Left kidney (tissue), 8 donors: ENCODE data around the gene KRT1. TPM values are rescaled to one million over a fixed set of nuclear protein-coding genes. Genes with fewer than 3 reads are reported as not detected.
"Not testable (repeated sequence)": the region's sequence is repeated elsewhere in the genome, so short reads cannot be mapped to it uniquely, and the experiment has no call there.

Source experiments
- DNase-seq: peaks from one replicate; pipeline ENCODE4 v3.0.0-alpha.2; 2013
- long read RNA-seq, 8 donors: transcript quantifications; one replicate each; lab custom pipeline, GENCODE V29; 2026
- polyA plus RNA-seq: library from polyadenylated mRNA; unstranded; fragments of 120-200 nt; gene quantifications from one replicate; pipeline ENCODE4 v1.2.1, GENCODE V29; 2013; ENCODE audit not compliant: insufficient read length

The KRT1 gene
- 0.17 TPM for polyA plus RNA-seq
- long read RNA-seq, donor 1: 0 reads
- long read RNA-seq, donor 2: 0 reads
- long read RNA-seq, donor 3: 0 reads
- long read RNA-seq, donor 4: 0 reads
- long read RNA-seq, donor 5: 0 reads
- long read RNA-seq, donor 6: 0 reads
- long read RNA-seq, donor 7: 0 reads
- long read RNA-seq, donor 8: 0 reads

DNA sequence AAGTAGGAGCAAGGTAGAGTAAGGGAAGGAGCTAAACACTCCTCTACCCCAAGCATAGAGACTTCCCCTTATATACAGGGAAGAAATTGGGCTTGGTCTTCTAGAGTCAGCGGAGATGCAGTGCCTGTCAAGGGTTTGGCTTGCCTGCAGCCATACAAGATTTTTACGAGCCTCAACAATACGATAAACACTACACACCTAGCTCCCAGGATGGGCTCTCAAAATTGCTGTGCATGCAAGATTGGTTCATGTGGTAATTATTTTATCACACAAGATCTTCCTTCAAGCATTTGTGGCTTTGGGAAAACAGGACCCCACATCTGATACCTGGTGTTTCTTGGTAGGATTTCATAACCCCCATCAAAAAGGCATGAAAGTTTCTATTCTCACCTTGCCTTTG lies at the start of gene KRT1:
KRT1 (minus strand) TSS at position 45 of the 400 bp plus-strand sequence. CDS start 59 bp downstream, outside the sequence.
- no peak for DNase-seq

DNA sequence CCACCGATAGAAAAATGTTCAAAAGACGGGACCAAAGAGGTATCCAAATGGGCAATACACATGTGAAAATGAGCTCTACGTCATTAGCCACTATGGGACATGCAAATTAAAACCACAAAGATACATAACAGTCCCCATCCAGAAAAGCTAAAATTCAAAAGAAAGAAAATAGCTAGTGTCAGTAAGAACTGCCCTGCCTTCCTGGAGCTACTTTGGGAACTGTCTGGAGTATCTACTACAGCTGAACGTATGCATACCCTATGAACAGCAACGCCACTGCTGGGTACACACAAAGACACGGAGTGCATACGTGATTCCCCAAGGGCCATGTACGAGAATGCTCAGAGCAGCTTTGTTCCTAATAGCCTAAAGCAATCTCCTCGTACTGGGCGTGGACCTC lies 48.9 kb upstream of the KRT1 start:
- no peak for DNase-seq

DNA sequence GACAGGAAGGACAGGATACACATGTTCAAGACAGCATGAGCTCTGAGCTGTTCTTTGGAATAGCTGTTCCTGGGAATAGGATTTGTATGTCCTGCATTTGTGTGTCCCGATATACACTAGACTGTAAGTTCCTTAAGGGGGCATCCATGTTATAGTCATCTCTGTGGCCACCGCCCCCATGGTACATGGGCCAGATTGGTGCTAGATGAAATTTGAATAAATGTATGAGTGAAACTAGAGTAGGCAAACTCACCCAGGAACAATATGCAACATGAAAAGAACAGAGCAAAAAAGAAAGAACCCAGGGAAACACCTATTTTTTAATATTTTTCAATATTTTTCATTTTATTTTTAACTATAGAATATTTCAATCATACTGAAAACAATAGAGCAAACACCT lies 48.2 kb upstream of the KRT1 start:
- DNase-seq: no peak

DNA sequence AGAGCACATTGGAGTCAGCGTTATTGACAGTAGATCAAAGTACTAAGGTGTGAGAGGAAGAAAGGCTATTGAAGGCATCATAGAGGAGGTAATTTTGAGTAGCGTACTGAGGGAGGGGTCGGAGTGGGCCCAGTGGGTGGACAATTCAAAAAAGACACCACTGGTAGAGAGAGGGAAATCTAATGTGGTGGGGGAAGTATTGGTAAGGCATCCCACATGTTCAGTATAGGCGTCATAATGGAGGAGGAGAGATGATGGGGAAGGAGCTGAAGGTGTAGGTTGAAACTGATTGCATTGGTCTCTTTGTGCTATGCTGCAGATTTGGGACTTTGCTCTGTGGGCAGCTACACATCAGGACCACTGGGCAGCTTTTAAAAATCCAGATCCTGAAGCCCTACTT lies 46.8 kb upstream of the KRT1 start:
- DNase-seq: no peak

DNA sequence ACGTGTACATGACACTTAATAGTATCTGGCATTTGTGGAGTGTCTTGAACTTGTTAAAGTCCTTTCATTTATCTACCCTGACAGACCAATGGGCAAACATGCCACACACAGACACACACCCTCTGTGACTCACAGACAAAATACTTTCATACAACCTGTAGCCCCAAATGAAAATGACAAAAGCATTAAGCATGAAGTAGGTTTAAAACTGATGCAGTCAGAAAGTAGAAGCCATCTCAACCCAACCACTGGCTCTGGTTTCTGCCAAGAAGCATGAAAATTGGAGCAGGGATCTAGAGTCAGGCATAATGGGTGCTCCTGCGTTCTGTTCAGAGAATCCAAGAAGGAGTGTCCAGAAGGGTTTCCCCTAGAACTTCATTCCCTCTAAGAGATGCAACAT lies 46.2 kb upstream of the KRT1 start:
- DNase-seq: no peak

DNA sequence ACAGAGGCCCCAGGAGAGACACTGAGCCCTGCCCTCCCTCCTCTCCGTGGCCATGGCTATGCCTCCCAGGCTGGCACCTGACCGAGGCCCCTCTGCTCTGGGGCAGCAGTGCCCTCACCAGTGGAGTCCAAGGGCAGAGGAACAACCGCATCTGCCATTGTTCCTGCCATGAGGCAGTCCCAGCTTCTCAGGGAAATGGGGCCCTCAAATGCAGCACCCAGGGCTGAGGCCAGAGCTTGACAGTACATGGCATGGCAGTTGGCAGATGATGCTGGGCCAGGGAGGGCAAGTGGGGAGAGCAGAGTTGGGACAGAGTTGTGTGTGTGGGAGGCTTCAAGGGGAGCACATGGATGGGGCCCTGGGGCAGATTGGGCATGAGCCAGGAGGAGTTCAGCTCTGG lies 44.2 kb upstream of the KRT1 start:
- DNase-seq: no peak

DNA sequence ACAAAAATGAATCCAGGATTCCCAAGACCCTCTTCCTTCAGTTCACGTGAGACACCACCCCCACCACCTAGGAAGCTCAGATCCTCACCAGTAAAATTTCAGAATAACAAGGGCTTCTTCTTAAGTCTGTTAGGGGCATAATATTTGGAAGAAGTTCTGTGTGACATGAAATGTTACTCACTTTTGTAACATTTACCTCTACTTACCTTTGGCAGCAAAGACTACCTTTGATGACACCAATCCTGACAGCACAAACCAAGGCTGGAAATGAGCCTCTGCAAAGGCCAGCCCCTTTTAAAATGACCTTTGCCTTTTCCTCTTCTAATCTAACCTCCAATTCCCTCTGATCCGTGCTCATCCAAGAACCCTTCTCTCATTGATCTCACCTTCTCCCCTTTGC lies 42.5 kb upstream of the KRT1 start:
- DNase-seq: no peak

DNA sequence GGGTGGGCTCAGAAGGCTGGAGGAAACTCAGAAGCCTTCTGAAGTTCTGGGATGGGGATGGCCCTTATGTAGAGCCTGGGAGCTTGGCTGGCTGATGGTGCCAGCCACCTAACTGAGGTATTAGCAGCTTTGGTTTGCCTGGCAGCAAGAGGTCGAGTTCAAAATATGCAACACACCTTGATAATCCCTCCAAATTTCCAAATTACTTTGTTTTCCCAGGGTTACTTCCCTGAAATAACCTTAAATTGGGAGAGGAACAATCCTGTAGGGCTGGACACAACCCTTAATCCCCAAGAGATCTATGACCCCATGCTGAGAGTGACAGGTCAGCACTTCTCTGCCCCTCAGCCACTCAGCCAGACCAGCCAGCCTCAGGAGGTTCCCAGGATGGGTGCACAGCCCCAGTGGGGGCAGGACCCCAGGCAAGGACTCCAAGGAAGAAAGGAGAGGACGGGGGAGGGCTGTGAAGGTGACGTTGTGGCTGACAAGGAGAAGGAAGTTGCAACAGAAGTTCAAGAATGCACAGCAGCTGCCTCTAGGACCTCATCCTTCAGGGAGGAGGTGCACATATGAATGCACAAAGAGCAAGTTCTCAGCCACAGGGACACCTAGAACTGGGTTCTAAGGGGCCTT lies 41.7 kb upstream of the KRT1 start:
- DNase-seq: no peak

DNA sequence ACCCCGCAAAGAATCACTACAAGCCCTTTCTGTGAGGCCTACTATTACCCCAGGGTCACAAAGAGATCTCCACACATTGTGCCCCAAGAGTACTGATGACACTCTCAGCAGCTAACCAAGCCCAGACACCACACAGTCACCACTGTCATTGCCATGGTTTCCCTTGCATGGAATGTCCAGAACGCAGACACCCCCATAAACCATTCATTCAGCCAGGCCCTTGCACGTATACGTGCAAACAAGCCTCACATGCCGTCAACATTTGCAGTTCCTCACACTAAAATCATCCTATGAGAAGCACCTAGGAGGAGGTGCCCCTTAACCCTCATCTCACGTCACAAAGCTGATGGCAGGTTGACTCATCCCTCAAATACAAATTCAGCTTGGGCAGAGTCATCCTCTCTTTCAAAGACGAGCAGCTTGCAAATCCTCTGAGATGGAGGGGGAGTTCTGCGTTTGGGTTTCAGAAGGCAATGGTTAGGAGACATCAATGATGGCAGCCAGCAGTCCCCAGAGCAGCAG lies 40.2 kb upstream of the KRT1 start:
- no peak for DNase-seq

DNA sequence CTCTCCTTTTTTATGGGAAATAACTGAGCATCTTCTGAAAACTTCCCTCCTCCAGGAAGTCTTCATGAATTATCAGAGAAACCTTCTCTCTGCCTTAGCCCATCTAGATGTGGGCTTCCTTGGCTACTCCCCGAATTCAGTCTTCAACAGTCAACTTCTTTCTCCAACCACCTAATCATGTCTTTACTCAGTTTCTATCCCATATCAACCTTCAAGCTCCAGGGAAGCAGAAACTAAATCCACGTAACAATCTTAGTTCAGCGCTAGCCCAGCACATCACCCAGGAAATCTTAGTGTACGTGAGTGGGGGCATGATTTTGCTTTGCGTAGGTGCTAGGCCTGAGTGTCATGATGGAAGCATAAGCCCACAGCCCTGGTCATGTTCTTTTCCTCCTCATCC lies 35.9 kb upstream of the KRT1 start:
- no peak for DNase-seq

DNA sequence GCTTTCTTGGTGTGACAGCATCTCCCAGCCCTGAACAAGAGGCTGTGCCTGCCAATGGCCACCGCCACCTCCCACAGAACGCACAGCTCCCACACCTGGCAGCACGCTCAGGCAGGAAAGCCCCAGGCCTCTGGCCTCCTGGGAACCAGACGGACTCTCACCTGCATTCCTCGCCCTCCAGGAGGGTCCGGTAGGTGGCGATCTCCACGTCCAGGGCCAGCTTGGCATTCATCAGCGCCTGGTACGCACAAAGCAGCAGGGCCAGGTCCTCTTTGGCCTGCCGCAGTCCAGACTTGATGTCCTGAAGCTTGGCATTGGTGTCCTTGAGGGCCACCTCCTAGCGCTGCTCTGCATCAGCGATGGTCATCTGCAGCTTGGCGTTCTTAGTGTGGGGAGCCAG lies 35.2 kb upstream of the KRT1 start:
- no peak for DNase-seq

DNA sequence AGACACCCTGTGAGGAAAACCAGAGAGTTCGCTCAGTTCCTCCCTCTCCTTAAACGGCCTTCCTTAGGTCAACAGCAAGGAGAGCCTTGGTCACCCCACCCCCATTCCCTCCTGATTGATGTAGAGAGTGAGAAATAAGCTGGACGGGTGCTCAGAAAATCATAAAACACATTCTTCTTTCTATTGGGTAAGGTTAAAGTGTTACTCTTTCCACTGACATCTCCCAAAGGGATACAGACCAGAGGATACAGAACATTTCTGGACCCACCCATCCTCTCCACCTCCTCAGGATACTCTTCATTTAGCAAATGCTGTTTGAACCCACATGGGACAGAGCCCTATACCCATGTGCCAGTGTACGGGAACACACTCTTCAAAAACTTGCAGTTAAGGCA lies 34.7 kb upstream of the KRT1 start:
- no peak for DNase-seq

DNA sequence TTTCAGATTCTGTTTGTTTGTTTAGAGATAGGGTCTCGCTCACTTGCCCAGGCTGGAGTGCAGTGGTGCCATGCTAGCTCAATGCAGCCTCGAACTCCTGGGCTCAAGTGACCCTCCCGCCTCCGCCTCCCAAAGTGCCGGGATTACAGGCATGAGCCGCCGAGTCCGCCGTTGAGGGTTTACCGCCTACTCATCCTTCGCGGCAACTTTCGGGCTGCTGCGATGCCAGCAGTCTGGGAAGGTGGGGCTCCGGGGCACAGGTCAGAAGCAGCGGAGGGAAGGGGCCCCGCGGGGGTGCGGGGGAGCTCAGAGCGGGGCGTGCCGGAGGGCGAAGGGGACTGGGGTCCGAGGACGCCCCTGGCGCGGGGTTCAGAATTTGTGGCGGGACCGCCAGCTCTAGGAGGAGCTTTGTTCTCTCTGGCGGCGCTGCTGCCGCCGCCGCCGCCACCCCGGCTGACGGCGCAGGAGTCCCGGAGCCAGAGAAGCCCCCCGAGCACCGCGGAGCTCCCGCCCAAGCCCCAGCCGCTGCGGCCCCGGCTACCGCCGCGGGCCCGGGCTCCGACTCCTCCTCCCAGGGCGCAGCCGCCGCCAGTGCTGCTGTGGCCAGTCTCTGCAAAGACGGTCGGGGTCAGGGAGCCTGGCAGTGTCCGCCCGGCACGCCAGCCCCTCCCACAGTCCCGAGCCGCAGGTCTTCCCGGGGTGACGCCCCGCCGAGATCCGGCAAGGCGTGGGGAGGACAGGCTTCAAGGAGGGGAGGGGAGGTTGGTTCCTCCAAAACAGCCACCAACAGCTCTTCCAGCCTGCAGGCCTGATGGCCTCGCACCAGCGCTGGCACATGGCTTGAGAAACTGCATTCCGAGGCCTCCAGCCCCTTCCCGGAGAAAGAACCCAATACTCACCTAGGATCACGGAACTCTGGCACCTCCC lies 34.0 kb upstream of the KRT1 start:
- DNase-seq: no peak

DNA sequence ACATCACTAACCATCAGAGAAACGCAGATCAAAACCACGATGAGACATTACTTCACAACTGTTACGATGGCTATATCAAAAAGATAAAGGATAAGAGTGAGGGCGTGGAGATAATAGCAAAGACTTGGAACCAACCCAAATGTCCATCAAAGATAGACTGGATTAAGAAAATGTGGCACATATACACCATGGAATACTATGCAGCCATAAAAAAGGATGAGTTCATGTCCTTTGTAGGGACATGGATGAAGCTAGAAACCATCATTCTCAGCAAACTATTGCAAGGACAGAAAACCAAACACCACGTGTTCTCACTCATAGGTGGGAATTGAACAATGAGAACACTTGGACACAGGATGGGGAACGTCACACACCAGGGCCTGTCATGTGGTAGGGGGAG lies 31.9 kb upstream of the KRT1 start:
- not testable (repeated sequence) for DNase-seq

DNA sequence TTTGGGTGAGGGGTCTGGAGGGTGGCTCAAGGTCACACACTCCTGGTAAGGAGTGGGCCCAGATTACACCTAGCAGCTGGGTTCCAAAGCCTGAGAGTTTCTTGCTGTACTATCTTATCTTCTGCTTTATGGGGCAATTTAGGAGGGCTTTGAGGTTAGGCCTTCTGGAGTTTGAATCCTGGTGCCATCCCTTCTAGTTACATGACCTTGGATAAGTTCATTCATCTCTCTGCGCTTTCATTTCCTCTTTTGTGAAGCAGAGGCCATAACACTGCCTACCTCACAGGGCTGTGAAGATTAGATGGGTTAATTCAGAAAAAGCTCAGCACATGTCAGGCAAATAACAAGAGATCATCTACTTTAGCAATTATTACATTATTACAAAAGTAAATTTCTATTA lies 30.5 kb upstream of the KRT1 start:
- no peak for DNase-seq

DNA sequence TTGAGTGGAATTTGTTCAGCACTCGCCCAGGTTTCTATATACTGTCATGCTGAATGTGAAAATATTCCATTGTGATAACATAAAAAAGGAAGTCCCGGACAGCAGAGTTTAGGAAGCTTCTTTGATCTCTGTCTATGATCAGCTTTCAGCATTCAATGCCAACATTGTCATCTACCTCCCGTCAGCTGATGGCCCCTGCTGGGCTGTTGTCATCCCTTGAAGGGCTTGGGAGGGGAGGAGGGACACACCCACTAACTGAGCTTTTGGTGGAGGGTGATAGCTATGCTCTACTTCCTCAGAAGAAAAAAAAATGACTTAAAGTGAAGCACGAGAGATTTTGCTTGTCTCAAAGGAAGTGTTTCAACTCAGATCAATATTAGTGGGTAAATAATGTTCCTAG lies 27.8 kb upstream of the KRT1 start:
- DNase-seq: no peak

DNA sequence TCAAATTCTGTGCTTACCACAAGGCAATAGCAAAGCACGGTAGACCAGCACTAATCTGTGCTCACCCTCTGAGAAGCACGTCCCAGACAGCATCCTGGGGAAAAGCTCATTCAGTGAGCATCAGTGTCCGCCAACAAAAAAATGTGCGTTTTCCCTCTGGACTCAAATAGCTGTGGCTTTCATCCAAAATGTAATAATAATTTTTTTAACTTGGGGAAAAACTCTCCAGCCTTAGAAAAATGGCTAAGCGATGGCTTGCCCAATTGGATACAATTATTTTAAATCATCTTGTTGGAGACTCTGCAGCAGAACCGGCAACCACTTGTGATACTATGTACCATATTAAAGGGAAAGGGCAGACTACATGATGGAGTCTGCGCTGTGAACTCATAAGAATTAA lies 24.3 kb upstream of the KRT1 start:
- DNase-seq: no peak

DNA sequence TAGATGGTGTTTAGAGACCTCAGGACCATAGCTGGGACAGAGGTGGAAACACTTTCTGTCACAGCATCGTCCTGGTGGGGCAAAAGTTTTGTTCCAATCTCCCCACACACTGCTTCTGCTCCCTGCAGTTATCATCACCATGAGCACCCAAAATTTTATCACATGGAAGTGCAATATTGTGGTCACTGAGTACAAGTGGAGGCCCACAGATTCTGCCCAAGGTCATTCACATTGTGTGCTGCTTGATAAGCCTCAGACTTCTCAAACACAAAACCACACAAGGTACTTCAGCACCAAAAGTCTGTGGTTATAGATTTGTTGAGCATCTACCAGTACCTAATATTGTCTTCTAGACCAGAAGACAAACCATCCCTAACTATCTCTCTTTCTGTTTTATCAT lies 23.7 kb upstream of the KRT1 start:
- DNase-seq: no peak

DNA sequence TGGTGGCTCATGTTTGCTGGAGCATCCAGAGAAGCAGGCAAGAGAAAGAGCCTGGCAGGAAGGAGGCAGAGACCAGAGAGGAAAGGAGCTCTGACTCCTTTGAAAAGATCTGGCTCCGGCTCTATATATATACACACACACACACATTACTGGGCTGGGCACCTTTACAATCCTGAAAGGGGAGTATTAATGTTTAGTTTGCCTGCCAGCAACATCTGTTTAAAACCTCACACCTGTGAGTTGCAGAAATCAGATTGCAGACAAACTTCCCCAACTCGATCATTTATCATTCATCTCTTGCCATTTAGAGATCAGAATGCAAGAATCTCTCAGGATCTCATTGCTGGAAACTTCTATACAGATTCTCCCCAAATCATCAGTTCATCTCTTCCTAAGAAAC lies 23.2 kb upstream of the KRT1 start, which contains the start of gene KRT77:
KRT77 (minus strand) TSS at position 101 of the 400 bp plus-strand sequence; CDS start at position 11, 90 bp downstream.
- DNase-seq: no peak

DNA sequence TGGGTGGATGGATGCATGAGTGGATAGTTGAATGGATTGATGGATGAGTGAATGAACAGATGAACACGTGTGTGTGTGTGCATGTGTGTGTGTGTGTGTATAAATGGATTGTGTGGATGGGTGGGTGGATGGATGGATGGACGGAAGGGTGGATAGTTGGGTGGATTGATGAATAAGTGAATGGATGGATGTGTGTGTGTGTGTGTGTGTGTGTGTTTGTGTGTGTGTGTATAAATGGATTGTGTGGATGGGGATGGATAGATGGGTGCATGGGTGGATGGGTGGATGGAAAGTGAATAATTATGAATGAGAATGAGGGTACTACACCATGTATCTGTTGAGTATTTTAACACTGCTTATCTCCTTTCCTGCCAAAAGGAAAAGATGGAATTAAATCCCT lies 22.1 kb upstream of the KRT1 start:
- DNase-seq: no peak

DNA sequence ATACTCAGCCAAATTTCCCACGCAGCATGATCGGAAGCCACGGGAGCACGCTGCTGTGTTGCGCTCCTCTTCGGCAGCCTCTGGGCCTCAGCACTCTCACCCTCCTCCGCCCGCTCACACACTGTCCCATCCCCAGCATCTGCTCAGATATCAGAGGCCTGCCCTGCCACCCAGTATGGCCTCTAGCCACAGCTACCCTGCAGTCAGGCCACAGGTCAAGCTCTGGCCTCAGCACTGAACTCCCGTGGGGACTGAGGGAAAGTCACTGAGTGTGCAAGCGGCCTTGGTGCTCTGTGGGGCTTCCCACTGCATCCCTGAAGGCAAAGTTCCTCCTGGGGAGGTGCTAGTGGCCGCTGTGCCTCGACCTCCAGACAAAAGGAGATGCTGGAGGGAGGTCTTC lies 21.1 kb upstream of the KRT1 start:
- DNase-seq: no peak

DNA sequence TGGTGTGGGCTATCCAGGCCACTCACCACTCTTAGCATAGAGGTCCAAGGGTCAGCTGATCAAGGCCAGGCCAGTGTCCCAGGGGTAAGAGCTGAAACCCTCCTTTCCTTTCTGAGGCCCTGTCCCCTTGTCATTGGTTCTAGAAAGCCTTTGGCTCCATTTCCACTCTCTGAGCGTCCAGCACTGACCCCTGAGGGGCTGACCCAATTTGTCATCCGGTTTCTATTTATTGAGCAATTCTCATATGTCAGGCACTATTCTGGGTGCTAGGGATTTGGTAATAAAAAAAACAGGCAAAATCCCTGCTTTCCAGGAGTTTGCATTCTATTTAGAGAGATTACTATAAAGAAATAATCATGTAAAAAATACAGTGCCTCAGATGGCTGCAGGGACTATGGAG lies 19.8 kb upstream of the KRT1 start:
- DNase-seq: no peak

DNA sequence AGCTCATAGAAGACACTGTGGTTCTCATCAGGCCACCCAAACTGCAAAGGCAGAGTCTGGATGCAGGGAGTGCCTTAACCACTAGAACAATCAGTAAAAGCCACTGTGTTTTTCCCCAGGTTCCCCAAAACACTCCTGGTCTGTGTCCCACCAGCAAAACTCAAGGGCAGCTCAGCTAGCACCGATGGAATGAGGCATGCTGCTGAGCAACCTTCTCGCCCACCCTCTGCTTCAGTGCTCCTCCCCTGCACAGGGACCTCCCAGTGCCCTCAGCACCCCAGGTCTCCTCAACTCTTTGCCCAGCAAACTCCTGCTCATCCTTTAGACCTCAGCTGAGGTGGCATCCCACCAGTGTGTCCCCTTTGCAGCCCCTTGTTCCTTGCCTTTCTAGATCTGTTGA lies 19.2 kb upstream of the KRT1 start:
- no peak for DNase-seq
